ENCODE data around the gene ABHD18.
"Not testable (repeated sequence)": the region's sequence is repeated elsewhere in the genome, so short reads cannot be mapped to it uniquely, and the experiment has no call there.

The ABHD18 gene

DNA sequence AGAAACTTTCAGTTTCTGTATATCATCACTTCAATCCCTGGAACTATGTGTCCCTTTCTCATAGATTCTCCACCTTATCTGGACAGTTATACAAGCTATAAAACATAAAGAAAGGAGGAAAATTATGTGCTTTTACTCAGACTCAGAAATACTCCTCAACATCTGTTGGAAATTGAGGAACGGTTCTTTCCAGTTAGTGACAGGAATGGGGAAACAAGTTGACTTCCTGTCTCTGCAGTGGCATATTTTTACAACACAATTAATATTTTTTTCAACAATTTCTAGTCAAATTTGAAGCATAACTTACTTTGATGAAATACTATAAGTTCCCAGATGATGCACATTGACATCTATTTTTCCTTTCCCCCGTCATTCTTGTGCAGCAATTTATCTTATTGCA lies 27.9 kb downstream of the ABHD18 start:
- TF ChIP-seq, protein P1, sequence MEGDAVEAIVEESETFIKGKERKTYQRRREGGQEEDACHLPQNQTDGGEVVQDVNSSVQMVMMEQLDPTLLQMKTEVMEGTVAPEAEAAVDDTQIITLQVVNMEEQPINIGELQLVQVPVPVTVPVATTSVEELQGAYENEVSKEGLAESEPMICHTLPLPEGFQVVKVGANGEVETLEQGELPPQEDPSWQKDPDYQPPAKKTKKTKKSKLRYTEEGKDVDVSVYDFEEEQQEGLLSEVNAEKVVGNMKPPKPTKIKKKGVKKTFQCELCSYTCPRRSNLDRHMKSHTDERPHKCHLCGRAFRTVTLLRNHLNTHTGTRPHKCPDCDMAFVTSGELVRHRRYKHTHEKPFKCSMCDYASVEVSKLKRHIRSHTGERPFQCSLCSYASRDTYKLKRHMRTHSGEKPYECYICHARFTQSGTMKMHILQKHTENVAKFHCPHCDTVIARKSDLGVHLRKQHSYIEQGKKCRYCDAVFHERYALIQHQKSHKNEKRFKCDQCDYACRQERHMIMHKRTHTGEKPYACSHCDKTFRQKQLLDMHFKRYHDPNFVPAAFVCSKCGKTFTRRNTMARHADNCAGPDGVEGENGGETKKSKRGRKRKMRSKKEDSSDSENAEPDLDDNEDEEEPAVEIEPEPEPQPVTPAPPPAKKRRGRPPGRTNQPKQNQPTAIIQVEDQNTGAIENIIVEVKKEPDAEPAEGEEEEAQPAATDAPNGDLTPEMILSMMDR (conservative IDR thresholded peaks at IDR 0.05; ENCODE audit: control insufficient read depth, insufficient read depth, low read depth, low read length) = no peak
- no peak overlapping the region for H3K4me3 ChIP-seq (ENCODE audit: control insufficient read depth, low read depth, low read length)
- no peak for DNase-seq (ENCODE audit: low read depth)

DNA sequence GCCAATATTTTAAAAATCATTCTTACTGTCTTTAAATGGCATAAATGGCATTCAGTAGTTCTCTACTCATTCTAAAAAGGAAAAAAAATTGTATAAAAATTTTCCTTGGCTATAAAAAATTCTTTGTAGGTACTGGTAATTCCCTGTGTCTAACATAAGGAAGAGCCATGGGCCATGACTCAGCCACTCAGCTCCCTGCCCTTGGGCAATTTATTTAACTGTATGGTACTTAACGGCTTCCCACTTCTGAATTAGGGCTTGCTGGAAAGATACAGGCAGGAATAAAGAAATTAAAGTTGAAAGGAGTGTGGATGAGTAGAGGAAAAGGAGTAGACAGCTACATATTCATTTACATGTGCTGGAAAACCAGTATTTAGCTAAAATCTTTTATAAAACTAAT lies 30.6 kb downstream of the ABHD18 start:
- TF ChIP-seq, protein P1 (conservative IDR thresholded peaks at IDR 0.05; ENCODE audit: control insufficient read depth, insufficient read depth, low read depth, low read length) = no peak
- H3K4me3 ChIP-seq (ENCODE audit: control insufficient read depth, low read depth, low read length) = no peak overlapping the region
- peak; percentile 21 for DNase-seq (ENCODE audit: low read depth)

DNA sequence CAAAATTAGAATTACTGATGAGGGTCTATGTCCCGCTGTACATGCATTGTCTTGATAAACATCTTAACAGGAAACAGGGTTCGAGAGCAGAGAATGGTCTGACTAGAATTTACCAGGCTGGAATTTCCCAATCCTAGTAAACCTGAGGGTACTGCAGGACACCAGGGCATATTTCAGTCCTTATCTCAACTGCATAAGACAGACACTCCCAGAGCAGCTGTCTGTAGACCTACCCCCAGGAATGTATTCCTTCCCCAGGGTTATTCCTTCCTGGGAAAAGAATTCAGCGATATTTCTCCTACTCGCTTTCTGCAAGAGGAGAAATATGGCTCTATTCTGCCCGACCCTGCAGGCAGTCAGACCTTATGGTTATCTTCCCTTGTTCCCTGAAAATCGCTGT lies 31.3 kb downstream of the ABHD18 start:
- H3K4me3 ChIP-seq (ENCODE audit: control insufficient read depth, low read depth, low read length); DNase-seq (ENCODE audit: low read depth): not testable (repeated sequence)

DNA sequence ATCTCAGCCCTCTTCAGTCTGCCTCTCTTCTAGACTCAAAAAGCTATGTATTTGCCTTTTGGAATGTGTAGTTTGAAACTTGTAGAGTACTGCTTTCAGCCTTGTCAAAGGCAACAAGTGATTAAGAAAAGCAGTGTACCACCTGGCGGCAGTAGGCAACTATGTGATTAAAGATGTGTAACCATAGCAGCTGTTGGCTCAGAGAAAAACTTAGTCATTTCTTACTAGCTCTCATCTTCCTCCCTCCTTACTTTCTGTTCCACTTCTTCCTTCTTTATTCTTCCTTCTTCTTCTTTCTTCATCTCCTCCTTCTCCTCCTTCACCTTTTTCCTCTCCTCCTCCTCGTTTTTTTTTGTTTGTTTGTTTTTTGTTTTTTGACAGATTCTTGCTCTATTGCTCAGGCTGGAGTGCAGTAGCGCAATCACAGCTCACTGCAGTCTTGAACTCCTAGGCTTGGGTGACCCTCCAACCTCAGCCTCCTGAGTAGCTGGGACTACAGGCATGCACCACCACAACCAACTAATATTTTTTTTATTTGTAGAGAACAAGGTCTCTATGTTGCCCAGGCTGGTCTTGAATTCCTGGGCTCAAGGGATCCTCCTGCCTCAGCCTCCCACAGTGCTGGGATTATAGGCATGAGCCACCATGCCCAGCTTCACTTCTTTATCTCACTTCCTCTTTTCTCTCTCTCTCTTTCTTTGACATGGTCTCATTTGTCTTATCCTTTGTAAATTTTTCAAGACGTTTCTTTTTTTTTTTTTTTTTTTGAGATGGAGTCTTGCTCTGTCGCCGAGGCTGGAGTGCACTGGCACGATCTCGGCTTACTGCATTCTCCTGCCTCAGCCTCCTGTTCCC lies 32.6 kb downstream of the ABHD18 start:
- peak; percentile 57 for DNase-seq (ENCODE audit: low read depth)

DNA sequence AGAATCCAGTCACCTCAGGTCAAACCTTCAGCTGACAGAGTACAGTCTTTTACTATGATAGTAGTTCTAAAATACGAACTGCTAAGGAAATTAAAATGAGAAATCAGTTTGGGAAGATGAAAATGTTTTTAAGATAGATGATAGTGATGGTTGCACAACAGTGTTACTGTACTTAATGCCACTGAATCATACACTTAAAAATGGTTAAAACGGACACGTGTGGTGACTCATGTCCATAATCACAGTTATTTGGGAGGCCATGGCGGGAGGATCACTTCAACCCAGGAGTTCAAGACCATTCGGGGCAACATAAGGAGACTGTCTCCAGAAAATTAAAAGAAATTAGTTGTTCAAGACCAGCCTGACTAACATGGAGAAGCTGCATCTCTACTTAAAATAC lies 41.4 kb downstream of the ABHD18 start:
- TF ChIP-seq, protein P1 (conservative IDR thresholded peaks at IDR 0.05; ENCODE audit: control insufficient read depth, insufficient read depth, low read depth, low read length) = no peak
- peak; percentile 73 for DNase-seq (ENCODE audit: low read depth)
- H3K4me3 ChIP-seq (ENCODE audit: control insufficient read depth, low read depth, low read length) = no peak overlapping the region

More for the DNA sequence above, 32.6 kb downstream of the ABHD18 start:
- TF ChIP-seq, protein P1 (conservative IDR thresholded peaks at IDR 0.05; ENCODE audit: control insufficient read depth, insufficient read depth, low read depth, low read length) = no peak
- H3K4me3 ChIP-seq (ENCODE audit: control insufficient read depth, low read depth, low read length) = no peak overlapping the region

DNA sequence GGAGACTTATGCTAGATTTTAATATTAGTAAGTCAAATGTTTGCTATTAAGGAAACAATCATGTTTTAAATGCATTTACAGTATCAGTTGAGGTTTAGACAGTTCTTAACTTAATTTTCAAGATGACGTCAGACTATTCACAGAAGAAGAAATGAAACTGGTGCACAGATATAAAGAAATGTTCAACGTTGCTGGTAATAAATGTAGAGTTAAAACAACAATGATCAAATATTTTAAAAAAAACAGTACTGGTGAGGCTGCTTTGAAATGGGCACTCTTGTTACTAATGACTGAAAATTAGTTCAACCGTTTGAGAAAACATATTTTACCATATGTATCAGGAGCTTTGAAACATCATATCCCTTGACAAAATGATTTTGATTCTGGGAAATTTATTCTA lies 44.2 kb downstream of the ABHD18 start:
- TF ChIP-seq, protein P1 (conservative IDR thresholded peaks at IDR 0.05; ENCODE audit: control insufficient read depth, insufficient read depth, low read depth, low read length) = no peak
- no peak overlapping the region for H3K4me3 ChIP-seq (ENCODE audit: control insufficient read depth, low read depth, low read length)
- DNase-seq (ENCODE audit: low read depth) = no peak

DNA sequence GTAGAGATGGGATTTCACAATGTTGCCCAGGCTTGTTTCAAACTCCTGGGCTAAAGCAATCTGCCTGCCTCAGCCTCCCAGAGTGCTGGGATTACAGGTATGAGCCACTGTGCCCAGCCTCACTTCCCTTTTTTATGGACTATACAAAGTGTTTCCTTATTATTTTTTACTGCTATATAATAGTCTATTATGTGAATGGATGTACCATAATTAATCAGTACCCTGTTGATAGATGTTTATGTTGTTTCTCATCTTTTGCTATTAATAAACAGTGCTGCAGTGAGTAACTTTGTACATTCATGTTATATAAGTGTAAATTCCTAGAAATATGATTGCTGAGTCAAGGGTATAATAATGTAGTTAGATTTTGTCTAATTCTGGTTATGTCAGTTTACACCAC lies 60.1 kb downstream of the ABHD18 start:
- no peak for DNase-seq (ENCODE audit: low read depth)
- TF ChIP-seq, protein P1 (conservative IDR thresholded peaks at IDR 0.05; ENCODE audit: control insufficient read depth, insufficient read depth, low read depth, low read length) = no peak
- no peak overlapping the region for H3K4me3 ChIP-seq (ENCODE audit: control insufficient read depth, low read depth, low read length)
